ENCODE measurements around the gene ZNF726.
"Not testable (repeated sequence)": the region's sequence is repeated elsewhere in the genome, so short reads cannot be mapped to it uniquely, and the experiment has no call there.

Gene ZNF726

GRCh38 chr19:23932878-23933277 lies 18.2 kb downstream of the ZNF726 start:
- TF ChIP-seq CTCF (IDR thresholded peaks at IDR 0.05; ENCODE audit: low read depth, low read length) = no peak
- no peak for DNase-seq (ENCODE audit: low read depth, low spot score)
- H3K4me3 ChIP-seq (ENCODE audit: low read depth, low read length) = no peak overlapping the region
- in situ Hi-C loops (cut with HindIII; ENCODE audit: low sequenced_read_pairs) = no loop called here

GRCh38 chr19:23937031-23937430 lies 22.3 kb downstream of the ZNF726 start:
- H3K4me3 ChIP-seq (ENCODE audit: low read depth, low read length); DNase-seq (ENCODE audit: low read depth, low spot score); in situ Hi-C loops (cut with HindIII; ENCODE audit: low sequenced_read_pairs): not testable (repeated sequence)

GRCh38 chr19:23943411-23943810 lies 28.7 kb downstream of the ZNF726 start:
- in situ Hi-C loops (cut with HindIII; ENCODE audit: low sequenced_read_pairs) = no loop called here
- no peak overlapping the region for H3K4me3 ChIP-seq (ENCODE audit: low read depth, low read length)
- no peak for TF ChIP-seq CTCF (IDR thresholded peaks at IDR 0.05; ENCODE audit: low read depth, low read length)
- DNase-seq (ENCODE audit: low read depth, low spot score) = no peak

- no peak for DNase-seq (ENCODE audit: low read depth, low spot score)
- TF ChIP-seq CTCF (IDR thresholded peaks at IDR 0.05; ENCODE audit: low read depth, low read length) = no peak
- no peak overlapping the region for H3K4me3 ChIP-seq (ENCODE audit: low read depth, low read length)
- in situ Hi-C loops (cut with HindIII; ENCODE audit: low sequenced_read_pairs) = no loop called here
Measured at GRCh38 chr19:23946569-23946968, 31.9 kb downstream of the ZNF726 start.

GRCh38 chr19:23949611-23950010 lies 34.9 kb downstream of the ZNF726 start:
- H3K4me3 ChIP-seq (ENCODE audit: low read depth, low read length) = no peak overlapping the region
- no peak for TF ChIP-seq CTCF (IDR thresholded peaks at IDR 0.05; ENCODE audit: low read depth, low read length)
- DNase-seq (ENCODE audit: low read depth, low spot score) = no peak
- in situ Hi-C loops (cut with HindIII; ENCODE audit: low sequenced_read_pairs) = no loop called here

GRCh38 chr19:23956051-23956450 lies 41.4 kb downstream of the ZNF726 start:
- no peak overlapping the region for H3K4me3 ChIP-seq (ENCODE audit: low read depth, low read length)
- DNase-seq (ENCODE audit: low read depth, low spot score) = no peak
- in situ Hi-C loops (cut with HindIII; ENCODE audit: low sequenced_read_pairs) = no loop called here
- TF ChIP-seq CTCF (IDR thresholded peaks at IDR 0.05; ENCODE audit: low read depth, low read length) = no peak

- in situ Hi-C loops (cut with HindIII; ENCODE audit: low sequenced_read_pairs) = no loop called here
- TF ChIP-seq CTCF (IDR thresholded peaks at IDR 0.05; ENCODE audit: low read depth, low read length) = no peak
- DNase-seq (ENCODE audit: low read depth, low spot score) = peak; percentile 30
- H3K4me3 ChIP-seq (ENCODE audit: low read depth, low read length) = no peak overlapping the region
Measured at GRCh38 chr19:23957660-23958281, 43.1 kb downstream of the ZNF726 start.

- H3K4me3 ChIP-seq (ENCODE audit: low read depth, low read length); DNase-seq (ENCODE audit: low read depth, low spot score); in situ Hi-C loops (cut with HindIII; ENCODE audit: low sequenced_read_pairs): not testable (repeated sequence)
Measured at GRCh38 chr19:23963396-23963795, 48.7 kb downstream of the ZNF726 start.

- H3K4me3 ChIP-seq (ENCODE audit: low read depth, low read length); DNase-seq (ENCODE audit: low read depth, low spot score); in situ Hi-C loops (cut with HindIII; ENCODE audit: low sequenced_read_pairs): not testable (repeated sequence)
Measured at GRCh38 chr19:23963881-23964280, 49.2 kb downstream of the ZNF726 start.

- in situ Hi-C loops (cut with HindIII; ENCODE audit: low sequenced_read_pairs); H3K4me3 ChIP-seq (ENCODE audit: low read depth, low read length); DNase-seq (ENCODE audit: low read depth, low spot score): not testable (repeated sequence)
Measured at GRCh38 chr19:23964334-23964733, 49.6 kb downstream of the ZNF726 start.
